Esophagus muscularis mucosa (tissue), 3 donors: Measurements from ENCODE around the gene RMDN3.

Experiments used
- EP300 ChIP-seq: sonication (generic); formaldehyde crosslinking; IDR thresholded peaks from one replicate; pipeline ENCODE4 v1.6.1; 2017; ENCODE audit warnings: antibody characterized with exemption
- POLR2AphosphoS5 ChIP-seq, 2 donors: sonication (generic); formaldehyde crosslinking; IDR thresholded peaks; one replicate each; pipeline ENCODE4 v1.6.1; 2017; ENCODE audit warnings: antibody characterized with exemption in 2 of 2

DNA sequence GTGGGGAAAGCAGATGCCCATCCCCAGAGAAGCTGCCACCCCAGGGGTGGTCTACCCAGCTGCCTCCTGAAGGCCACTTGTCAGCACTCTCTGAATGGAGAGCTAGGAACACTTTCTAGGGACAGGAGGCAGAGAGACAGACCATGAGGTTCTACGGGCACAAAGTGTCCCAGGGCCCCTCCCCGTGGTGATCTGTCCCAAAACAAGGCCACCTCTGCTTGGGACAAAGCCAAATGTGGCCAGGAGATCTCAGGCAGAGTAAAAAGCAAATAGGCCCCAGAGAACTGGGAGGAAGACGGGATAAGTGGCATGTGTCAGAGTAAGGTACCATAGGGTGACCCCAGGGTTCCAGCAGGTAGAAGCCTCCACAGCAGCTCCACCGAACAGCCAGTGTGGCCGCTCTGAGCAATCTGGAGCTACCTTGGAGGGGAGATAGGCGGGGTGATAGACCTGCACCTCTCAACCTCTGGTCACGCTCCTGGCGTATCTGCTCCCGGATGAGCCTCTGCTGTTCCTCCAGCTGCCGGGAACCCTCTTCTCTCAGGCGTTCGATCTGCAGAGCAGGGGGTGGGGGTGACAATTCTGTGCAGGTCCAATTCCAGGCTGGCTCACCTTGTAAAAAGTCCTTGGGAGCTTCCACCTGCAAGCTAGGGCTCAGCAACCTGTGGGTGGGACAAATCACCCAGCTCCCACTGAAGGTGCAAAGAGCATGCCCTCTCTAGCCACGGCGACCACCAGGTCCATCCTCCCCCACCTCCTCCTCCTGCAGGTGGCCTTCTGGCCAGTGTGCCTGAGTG, 20.9 kb upstream of the RMDN3 start:
- TF ChIP-seq POLR2AphosphoS5 (IDR thresholded peaks at IDR 0.05): no peak
- no peak for TF ChIP-seq EP300
